Activated naive CD4-positive, alpha-beta T cell treated with Interleukin-2 at 50 U/mL for 16 hours (primary cell): ENCODE measurements around the gene PRKCE.
"Not testable (repeated sequence)": the region's sequence is repeated elsewhere in the genome, so short reads cannot be mapped to it uniquely, and the experiment has no call there.

Experiments
- DNase-seq: peaks from one replicate; pipeline ENCODE4 v3.0.0-alpha.2; 2020

Gene PRKCE

DNA sequence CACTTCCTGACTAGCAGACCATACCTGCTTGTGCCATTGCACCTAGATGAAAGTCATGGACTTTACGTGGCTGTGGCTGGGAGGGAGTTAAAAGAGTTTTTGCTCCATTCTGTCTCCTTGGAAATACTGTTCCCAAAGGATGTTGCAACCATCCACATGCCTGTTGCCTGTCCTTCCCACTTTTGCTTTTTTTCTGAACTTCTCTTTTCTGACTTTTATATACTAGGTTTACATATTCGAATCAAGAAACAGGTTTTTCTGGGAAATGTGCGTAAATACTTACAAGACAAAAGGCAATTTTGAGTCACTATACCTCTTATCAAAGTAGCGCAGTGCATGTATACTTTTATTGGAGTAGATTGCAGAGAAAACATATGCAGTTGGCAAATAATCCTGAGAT, 244.8 kb downstream of the PRKCE start:
- DNase-seq: no peak

- no peak for DNase-seq
Measured at GRCh38 chr2:45897842-45898241, 246.4 kb downstream of the PRKCE start.

GRCh38 chr2:45898819-45899218, 247.3 kb downstream of the PRKCE start:
- DNase-seq: no peak

- DNase-seq: no peak
Measured at GRCh38 chr2:45899926-45900325, 248.5 kb downstream of the PRKCE start.

DNA sequence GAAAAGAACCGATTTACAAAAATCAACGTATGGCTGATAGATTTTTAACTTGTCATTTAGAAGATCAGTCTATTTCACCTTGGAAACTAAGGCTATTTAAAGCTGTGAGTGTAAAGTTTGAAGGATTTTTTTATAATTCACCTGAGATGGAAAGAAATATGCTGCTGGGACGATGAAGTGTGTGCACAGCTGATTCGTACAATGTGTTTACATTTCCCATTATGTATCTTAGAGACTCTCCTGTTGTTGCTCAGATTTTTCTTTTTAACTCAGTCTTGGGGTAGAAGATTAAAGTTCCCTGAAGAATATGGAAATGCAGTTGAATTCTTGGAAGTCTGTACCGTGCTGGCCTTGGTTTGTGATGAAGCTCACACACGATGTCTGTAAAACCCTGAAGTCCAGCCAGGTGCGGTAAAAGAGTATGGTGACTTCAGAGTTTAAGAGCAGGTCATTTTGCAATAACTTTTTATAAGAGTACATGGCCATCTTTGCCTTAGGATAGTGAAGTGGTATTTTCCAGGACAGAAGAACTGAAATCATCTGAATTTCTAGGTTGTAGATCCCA, 250.1 kb downstream of the PRKCE start:
- no peak for DNase-seq

DNA sequence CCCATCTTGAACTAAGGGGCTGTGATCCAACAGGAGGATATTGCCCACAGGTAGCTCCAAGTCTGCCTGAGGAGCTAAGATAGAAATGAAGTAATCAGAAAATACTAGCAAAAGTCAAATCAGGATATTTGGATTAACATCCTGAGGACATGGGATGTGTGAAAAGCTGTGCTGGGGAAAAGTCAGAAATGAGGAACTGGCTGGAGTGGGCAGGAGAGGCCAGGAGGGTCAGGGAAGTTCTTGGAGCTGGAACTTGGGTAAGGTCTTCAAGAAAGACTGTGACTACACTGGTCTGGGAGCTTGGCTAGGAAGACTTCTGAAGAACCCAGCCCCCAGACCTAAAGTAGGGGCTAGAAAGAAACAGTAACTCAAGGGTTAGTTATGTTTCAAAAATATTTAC, 250.9 kb downstream of the PRKCE start:
- DNase-seq: no peak

GRCh38 chr2:45902781-45903375, 251.4 kb downstream of the PRKCE start:
- DNase-seq: no peak

DNA sequence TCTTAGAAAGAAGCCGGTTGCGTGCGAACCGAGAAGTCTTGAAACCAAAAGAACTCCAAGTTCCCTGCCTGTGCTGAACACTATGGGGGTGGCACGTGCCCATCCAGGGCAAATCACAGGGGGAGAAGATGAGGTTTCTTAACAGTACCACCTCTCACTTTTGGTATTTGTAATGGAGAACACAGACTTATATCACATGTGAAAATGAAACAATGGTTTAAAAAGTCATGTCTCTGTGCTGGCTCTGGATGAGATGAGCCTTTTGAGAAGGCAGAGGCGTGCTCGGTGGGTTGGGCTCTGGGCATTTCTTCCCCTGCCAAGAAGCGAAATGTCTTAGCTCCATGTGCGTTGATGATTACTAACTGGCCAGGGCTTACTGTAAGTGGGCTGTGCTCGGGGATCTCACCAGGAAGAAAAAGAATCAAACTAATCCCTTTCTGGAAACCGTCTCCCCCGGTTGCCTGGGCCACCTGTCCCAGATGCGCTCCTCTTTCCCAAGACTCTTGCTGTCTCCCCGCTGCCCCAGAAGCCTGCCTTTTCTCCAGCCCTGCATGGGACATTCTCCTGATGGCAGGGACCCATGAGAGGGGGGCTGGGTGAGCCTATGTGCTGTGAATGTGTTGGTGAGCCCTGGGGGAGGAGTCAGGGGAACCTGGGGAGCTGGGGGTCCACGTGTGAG, 252.9 kb downstream of the PRKCE start:
- peak; percentile 47 for DNase-seq

DNA sequence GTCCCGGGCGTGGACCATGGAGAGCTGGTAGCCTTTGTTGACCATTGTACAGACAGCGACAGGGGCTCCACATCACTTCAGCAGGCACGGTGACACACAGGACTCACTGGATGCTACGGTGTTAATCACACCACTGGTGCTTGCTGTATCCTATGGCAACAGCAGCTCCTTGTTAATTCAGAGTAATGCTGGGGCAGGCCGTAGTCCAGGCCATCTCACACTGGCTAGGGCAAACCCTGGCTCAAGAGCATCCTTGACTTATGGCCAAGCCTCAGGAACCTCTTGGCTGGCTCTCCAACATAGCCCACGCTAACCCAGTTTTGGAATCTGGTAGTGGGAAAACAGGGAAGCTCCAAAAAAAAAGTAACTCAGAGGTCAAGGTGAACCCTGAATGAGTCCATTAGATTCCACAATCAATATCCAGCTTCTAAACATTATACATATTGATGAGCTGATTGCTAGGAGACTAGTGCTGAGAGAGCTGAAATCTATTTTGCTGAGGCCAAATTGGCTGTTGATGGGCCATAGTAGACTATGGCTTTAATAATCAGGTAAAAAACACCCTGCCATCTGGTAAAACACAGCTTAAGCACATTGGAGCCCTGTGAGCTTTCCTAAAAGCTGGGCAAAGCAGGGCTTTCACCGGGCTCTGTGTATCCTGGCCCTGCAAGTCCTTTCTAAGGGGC, 253.6 kb downstream of the PRKCE start:
- DNase-seq: no peak

GRCh38 chr2:45905632-45905958, 254.1 kb downstream of the PRKCE start:
- DNase-seq: no peak

GRCh38 chr2:45907592-45907991, 256.1 kb downstream of the PRKCE start:
- no peak for DNase-seq

DNA sequence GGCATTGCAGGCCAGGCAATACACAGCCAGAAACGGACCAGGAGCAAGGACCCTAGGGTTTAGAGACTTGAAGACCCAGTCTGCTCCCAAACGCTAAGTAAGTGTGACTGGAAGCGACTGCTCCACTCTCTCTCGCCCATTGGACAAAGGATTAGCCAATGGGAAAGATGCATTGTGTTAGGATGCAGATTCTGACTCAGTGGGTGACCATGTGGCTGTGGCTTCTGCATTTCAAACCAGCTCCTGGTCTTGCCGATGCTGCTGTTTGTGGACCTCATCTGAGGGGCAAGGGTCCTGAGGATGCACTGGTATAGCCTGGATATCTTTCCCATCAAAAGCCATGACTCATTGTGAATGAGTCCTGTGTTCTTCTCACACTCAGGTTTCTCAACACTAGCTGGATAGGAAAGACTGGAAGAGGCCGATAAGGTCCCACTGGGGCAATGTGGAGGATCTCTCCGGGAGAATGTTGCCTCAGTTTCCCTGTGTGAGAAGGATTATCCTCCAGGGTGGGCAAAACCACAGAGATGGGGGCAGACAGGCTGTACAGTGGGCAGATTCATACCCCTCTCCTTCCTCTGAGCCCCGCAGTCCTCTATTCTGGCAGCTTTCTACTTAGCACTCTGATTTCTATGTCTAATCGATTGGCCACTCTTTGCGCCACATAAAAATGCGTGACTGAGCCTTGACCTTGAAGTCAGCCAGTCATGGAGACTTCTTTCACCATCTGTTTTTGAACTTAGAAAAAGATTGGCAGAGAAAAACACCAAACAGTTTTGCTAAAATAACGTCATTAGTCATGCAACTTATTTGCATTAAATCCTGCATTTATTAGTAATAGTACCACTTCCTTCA, 257.1 kb downstream of the PRKCE start:
- no peak for DNase-seq

DNA sequence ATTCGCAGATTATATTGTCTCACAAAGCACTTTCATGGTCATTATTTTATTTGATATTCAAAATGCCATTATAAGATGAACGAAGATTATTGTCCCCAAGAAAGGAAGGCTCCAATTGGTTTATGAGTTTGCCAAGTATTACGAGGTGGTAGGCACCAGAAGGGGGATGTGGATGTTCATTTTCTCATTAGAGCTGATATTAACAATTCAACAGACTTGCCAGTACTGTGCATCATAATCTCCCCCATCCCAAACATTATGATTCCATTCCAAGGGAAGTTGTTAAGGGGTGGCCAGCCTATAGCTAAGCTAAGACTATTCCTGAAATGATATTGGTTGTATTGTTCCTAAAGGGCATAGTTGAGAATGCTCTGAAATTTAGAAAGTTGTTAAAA, 257.7 kb downstream of the PRKCE start:
- DNase-seq: no peak

DNA sequence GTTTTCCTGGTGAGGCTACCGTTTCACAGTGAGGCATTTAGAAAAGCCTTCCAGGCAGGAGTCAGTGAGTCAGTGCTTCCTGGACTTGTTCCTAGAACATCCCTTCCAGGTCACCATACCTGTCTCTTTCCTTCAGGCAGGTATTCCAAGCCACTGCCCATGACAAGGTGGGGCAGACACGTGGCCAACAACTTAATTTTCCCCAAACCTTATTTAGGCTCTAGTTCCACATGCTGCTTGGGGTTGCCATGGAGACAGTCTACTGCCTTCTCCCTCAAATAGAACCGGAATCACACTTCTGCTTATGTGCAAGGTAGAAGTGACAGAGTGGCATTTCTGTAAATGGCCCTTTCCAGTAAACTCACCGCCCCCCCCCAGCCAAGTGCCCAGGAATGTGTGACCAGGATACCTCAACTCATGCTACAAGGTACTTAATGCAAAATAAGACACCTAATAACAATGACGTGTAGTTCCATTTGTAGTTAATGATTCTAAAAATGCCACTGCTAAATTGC, 258.3 kb downstream of the PRKCE start:
- no peak for DNase-seq

- no peak for DNase-seq
Measured at GRCh38 chr2:45910473-45911060, 259.1 kb downstream of the PRKCE start.

DNA sequence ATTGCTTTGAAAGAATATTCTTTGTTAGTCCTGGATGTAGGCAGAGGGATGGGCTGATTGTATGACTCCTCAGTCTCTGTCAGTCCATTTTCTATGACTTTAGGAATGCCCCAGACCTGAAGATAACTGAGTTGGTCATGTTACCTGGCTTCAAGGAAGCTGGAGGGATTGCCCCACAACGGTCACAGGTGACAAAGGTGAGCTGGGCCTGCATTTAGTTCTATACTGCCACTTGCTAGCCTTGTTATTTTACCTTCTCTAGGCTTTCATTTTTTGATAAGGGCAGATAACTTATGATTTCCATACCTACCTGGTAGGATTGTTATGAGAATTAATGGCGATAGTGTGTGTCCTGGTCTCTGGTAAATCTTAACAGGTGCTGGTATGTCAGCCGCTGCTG, 260.1 kb downstream of the PRKCE start:
- no peak for DNase-seq

- DNase-seq: no peak
Measured at GRCh38 chr2:45912109-45912508, 260.6 kb downstream of the PRKCE start.

GRCh38 chr2:45913539-45913938, 262.1 kb downstream of the PRKCE start:
- no peak for DNase-seq

DNA sequence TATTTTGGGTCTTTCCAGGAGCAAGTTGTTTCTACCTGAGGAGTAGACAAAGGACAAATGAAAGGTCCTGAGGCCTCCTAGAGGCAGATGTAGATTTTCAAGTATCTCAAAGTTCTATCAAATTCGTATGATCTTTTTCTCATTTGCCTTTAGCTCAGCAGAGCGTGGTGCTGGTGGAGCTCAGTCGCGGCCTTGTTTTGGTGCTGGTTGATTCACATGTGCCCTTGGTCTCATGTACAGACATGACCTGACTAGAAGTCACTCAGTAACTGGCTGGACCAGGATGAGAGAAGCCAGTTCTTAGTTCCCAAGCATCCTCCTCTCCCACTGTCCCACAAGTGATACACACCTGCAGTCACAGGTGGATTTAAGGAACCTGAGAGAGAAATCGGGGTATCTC, 264.0 kb downstream of the PRKCE start:
- no peak for DNase-seq

DNA sequence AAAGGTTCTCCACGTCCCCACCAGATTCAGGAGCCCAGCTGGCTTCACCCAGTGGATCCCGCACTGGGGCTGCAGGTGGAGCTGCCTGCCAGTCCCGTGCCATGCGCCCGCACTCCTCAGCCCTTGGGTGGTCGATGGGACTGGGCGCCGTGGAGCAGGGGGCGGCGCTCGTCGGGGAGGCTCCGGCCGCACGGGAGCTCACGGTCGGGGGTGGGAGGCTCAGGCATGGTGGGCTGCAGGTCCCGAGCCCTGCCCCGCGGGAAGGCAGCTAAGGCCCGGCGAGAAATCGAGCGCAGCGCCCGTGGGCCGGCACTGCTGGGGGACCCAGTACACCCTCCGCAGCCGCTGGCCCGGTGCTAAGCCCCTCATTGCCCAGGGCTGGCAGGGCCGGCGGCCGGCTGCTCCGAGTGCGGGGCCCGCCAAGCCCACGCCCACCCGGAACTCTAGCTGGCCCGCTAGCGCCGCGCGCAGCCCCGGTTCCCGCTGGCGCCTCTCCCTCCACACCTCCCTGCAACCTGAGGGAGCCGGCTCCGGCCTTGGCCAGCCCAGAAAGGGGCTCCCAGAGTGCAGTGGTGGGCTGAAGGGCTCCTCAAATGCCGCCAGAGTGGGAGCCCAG, 266.2 kb downstream of the PRKCE start:
- not testable (repeated sequence) for DNase-seq

GRCh38 chr2:45918463-45919159, 267.1 kb downstream of the PRKCE start:
- DNase-seq: no peak
